Fibroblast of villous mesenchyme (primary cell): ENCODE data around the gene CLIC3. TPM values are rescaled to one million over a fixed set of nuclear protein-coding genes. Genes with fewer than 3 reads are reported as not detected.
"Not testable (repeated sequence)": the region's sequence is repeated elsewhere in the genome, so short reads cannot be mapped to it uniquely, and the experiment has no call there.

ENCODE experiments used
- DNase-seq: peaks from one replicate; pipeline ENCODE4 v3.0.0-alpha.2; 2010; ENCODE audit warnings: low read depth
- H3K4me3 ChIP-seq: 2 replicates; pipeline ENCODE4 v1.5.1; 2011; ENCODE audit warnings: low read depth, mild to moderate bottlenecking, low read length
- total RNA-seq: library from RNA; depleted of rRNA; stranded (reverse); fragments of >200 nt; gene quantifications from 2 replicates; pipeline ENCODE4 v1.2.3, GENCODE V29; 2012
- TF ChIP-seq, protein P1 (sequence below): IDR thresholded peaks from 2 replicates; pipeline ENCODE4 v1.5.1; 2012; ENCODE audit warnings: low read depth, mild to moderate bottlenecking, low read length; ENCODE audit not compliant: insufficient read depth

The CLIC3 gene
- total RNA-seq, 1 donor: 43.2 TPM

DNA sequence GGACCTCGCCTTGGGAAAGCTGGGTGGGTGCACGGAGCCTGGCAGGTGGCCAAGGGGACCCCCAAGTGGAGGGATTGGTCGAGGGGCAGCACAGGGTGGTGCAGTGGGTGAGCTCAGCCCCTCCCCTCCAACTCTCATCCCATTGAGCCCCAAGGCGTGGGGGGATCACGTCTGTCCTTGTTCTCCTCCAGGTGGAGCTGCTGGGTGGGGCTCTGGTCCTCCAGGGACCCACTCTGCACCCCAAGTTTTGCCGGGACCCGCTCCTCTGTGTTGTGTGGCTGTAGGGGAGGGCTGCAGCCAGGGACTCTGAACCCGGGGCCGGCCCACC, 39.1 kb upstream of the CLIC3 start:
- TF ChIP-seq, protein P1, sequence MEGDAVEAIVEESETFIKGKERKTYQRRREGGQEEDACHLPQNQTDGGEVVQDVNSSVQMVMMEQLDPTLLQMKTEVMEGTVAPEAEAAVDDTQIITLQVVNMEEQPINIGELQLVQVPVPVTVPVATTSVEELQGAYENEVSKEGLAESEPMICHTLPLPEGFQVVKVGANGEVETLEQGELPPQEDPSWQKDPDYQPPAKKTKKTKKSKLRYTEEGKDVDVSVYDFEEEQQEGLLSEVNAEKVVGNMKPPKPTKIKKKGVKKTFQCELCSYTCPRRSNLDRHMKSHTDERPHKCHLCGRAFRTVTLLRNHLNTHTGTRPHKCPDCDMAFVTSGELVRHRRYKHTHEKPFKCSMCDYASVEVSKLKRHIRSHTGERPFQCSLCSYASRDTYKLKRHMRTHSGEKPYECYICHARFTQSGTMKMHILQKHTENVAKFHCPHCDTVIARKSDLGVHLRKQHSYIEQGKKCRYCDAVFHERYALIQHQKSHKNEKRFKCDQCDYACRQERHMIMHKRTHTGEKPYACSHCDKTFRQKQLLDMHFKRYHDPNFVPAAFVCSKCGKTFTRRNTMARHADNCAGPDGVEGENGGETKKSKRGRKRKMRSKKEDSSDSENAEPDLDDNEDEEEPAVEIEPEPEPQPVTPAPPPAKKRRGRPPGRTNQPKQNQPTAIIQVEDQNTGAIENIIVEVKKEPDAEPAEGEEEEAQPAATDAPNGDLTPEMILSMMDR: no peak
- no peak for DNase-seq
- no peak overlapping the region for H3K4me3 ChIP-seq

DNA sequence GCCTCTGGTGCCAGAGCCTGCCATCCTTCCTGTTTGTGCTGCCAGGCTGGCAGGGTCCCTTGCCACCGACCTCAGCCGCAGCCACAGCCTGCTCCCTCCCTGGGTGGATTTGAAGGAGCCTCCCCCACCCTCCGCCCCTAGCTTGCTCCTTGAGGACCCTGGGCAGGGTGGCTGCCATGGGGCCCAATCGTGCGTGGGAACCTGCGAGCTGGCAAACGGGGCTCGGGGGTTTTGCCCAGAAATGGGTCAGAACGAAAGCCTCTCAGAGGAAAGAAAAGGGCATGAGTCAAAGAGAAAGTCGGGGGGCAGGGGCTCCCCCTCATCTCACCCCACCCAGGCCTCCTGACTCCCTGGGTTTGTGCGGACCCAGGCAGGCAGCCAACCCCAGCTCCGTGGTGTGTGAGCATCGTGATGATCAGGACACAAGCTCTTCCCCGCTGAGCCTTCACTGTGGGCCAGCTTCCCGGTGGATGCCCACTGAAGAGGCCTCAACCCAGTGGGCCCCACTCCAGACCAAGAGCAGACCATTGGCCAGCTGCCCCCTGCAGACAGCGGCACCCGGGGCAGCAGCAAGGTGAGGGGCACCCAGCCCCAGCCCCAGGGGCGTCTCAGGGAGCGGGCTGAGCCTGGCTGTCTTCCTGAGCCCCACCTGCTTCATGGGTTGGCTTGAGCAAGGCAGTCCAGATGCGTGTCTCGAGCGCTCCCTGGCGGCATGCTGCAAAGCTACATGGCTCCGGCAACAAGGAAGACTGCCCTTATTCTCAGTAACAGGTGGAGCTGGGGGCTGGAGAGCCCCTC, 38.5 kb upstream of the CLIC3 start:
- DNase-seq: peak; percentile 82
- no peak overlapping the region for H3K4me3 ChIP-seq

DNA sequence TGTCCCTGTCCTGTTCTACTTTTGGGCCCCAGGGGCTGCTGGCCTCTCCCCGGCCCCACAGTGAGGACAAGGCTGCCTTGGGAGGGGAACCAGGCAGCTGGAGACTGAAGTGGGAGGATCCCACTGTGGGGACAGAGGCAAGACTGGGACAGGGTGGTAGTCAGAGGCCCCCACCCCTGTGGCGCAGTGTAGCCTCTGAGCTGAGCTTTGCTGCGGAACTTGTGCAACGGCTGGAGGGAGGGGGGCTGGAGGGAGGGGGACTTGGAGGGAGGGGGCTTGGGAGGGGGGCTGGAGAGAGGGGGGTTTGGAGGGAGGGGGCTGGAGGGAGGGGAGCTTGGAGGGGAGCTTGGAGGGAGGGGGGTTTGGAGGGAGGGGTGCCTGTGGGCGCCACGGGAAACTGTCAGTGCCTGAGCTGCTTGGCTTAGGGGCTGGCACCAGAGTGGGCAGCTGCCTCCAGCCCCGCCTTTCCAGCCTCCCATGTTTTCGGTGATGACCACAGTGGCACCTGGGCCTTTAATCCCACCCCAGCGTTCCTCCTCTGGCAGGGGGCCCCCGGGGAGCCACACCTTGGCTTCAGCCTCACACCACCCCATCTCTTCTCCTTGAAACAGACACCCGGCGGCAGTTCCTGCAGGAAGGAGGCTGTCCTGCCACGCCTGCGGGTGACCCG, 37.8 kb upstream of the CLIC3 start:
- no peak for DNase-seq
- TF ChIP-seq, protein P1: no peak

More for the DNA sequence above, 38.5 kb upstream of the CLIC3 start:
- TF ChIP-seq, protein P1: peak; percentile 94

DNA sequence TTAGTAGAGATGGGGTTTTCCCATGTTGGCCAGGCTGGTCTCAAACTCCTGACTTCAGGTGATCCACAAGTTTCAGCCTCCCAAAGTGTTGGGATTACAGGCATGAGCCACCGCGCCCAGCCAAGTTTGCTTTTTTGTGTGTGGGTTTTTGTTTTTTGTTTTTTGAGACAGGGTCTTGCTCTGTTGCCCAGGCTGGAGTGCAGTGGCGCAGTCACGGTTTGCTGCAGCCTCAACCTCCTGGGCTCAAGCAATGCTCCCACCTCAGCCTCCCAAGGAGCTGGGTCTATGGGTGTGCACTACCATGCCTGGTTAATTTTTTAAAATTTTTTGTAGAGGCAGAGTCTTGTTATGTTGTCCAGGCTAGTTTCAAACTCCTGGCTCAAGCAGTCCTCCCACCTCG, 37.1 kb upstream of the CLIC3 start:
- not testable (repeated sequence) for H3K4me3 ChIP-seq, DNase-seq

More for the DNA sequence above, 37.8 kb upstream of the CLIC3 start:
- no peak overlapping the region for H3K4me3 ChIP-seq

DNA sequence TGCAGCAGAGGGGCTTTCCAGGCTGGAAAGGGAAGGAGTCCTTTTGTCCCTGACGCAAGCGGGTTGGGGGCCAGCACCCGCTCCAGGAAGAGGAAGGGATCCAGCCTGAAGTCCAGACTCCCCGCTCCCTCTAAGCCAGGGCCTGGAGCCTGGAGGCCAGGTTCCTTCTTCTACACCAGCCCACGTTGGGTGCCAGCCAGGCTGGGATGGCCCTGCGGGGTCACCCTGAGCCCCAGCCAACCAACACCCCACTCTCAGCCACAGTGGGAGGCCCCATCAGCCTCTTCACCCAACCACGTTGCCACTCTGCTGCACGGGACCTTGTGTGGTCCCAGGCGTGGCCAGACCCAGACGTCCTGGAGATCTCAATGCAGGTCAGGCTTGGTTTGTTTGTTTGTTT, 36.5 kb upstream of the CLIC3 start:
- TF ChIP-seq, protein P1: no peak
- DNase-seq: no peak

DNA sequence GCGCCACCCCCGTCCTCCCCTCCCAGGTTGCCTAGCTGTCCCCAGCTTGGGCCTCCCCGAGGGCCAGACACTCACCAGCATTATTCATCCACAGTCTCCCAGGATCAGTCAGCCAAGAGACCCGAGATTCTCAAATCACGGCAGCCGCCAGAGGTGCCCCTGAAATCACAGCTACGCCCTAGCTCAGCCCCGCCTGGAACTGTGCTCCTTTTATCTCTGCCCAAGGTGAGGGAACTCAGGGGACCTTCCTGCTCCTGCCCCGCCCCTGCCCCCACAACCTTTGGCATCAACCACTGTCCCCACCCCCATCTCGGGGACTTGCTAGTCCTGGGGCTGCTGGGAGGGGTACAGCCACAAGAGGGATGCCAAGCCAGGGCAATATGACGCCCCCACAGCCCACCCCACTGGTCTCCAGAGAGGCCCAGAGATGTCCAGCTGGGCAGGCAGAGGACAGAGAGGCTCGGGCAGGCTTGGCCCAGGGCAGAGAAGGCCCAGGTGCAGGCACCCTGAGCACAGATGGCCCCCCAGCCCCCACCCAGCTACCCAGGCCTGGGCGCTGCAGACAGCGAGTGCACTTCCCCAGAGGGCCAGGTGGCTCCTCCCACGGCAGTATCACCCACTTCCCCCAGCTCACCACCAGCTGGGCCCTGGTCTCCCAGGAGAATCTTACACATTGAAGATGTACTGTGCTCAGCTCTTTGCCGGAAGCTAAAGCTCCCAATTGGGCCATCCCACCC, 35.7 kb upstream of the CLIC3 start, which contains the start of gene FUT7:
TSS of gene FUT7 (minus strand) at position 185 of the 737 bp plus-strand sequence. CDS start at position 88, 97 bp downstream.
- TF ChIP-seq, protein P1: no peak
- DNase-seq: no peak
- no peak within 1 kb of the TSS for H3K4me3 ChIP-seq

More for the DNA sequence above, 36.5 kb upstream of the CLIC3 start:
- H3K4me3 ChIP-seq: no peak overlapping the region
